GM06990 (cell line): Measurements from ENCODE around the gene JARID2.

Experiments
- DNase-seq: peaks from one replicate; pipeline ENCODE4 v3.0.0-alpha.2; 2011; ENCODE audit not compliant: insufficient read length; ENCODE audit errors: extremely low read depth
- H3K27me3 ChIP-seq: replicated peaks from 2 replicates; pipeline ENCODE4 v1.6.0; 2011; ENCODE audit warnings: low read length; ENCODE audit not compliant: control insufficient read depth, insufficient read depth
- H3K36me3 ChIP-seq: 2 replicates; pipeline ENCODE4 v1.5.1; 2011; ENCODE audit warnings: low read length; ENCODE audit not compliant: control insufficient read depth, insufficient read depth
- H3K4me3 ChIP-seq: replicated peaks from 2 replicates; pipeline ENCODE4 v1.5.1; 2011; ENCODE audit warnings: low read depth, mild to moderate bottlenecking, control low read depth, low read length
- TF ChIP-seq, protein P1 (sequence below): IDR thresholded peaks from 2 replicates; pipeline ENCODE4 v1.5.1; 2011; ENCODE audit warnings: low read length, control low read depth, mild to moderate bottlenecking, inconsistent platforms; ENCODE audit not compliant: insufficient read depth, poor library complexity, severe bottlenecking

JARID2 gene

DNA sequence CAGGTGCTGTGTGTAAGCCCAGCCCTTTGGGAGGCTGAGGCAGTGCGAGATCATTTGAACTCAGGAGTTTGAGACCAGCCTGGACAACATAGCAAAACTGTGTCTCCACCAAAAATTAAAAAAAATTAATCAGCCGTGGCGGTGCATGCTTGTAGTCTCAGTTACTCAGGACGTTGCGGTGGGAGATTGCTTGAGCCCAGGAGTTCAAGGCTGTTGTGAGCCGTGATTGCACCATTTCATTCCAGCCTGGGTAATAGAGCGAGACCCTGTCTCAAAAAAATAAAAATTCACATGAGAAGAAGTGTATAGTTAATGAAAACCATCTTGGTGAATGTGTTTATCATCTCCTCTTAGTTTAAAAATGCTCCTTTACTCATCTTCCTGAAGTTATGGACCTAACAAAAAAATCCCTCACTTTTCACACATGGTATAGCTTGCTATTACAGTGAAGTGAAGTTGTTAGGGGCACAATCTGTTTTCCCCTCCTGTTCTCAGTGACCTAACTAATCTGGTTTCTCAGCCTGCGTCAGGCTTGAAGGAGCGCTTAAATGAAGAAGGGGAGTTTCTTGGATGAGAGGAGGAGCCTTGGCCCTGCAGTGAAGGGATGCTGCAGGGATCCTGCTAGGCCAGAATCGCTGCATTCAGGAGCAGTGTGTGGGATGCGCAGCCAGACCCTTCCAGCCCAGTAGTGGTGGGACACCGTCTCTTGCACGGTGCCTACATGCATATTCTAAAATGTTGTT is 45.3 kb downstream of the JARID2 start:
- H3K36me3 ChIP-seq, result no peaks in the 10 kb centered on the region; the same call in 1 of the 2 replicates
- no peak overlapping the region for H3K4me3 ChIP-seq
- TF ChIP-seq, protein P1, sequence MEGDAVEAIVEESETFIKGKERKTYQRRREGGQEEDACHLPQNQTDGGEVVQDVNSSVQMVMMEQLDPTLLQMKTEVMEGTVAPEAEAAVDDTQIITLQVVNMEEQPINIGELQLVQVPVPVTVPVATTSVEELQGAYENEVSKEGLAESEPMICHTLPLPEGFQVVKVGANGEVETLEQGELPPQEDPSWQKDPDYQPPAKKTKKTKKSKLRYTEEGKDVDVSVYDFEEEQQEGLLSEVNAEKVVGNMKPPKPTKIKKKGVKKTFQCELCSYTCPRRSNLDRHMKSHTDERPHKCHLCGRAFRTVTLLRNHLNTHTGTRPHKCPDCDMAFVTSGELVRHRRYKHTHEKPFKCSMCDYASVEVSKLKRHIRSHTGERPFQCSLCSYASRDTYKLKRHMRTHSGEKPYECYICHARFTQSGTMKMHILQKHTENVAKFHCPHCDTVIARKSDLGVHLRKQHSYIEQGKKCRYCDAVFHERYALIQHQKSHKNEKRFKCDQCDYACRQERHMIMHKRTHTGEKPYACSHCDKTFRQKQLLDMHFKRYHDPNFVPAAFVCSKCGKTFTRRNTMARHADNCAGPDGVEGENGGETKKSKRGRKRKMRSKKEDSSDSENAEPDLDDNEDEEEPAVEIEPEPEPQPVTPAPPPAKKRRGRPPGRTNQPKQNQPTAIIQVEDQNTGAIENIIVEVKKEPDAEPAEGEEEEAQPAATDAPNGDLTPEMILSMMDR, result no peak
- no peaks in the 10 kb centered on the region for H3K27me3 ChIP-seq
- DNase-seq, result no peak

DNA sequence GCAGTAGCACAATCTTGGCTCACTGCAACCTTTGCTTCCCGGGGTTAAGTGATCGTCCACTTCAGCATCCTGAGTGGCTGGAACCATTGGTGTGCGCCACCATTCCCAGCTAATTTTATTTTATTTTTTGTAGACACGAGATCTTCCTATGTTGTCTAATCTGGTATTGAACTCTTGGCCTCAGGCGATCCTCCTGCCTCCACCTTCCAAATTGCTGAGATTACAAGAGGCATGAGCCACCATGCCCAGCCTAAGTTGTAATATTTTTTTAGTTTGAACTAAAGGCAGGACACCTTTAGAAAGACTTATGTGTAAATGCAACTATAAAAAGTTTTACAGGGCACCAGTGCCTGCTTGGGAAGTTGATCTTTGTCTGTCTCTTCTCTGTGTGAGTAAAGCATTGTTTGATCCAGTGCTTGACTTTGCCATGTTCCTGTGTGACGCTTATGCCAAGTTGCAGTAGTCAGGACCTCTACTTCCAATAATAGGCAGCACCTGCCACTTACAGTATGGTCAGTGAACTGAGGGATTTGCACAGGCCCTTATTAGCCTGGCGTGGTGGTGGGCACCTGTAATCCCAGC is 46.9 kb downstream of the JARID2 start:
- H3K27me3 ChIP-seq, result no peaks in the 10 kb centered on the region
- no peak overlapping the region for H3K4me3 ChIP-seq

GRCh38 chr6:15293674-15294073 is 47.8 kb downstream of the JARID2 start:
- TF ChIP-seq, protein P1, result no peak
- no peak for DNase-seq
- Histone ChIP-seq H3K36me3 (no peaks in the 10 kb centered on the region; the same call in 1 of the 2 replicates), H3K27me3 (no peaks in the 10 kb centered on the region), H3K4me3 (no peak overlapping the region)

More for the DNA sequence above, 46.9 kb downstream of the JARID2 start:
- TF ChIP-seq, protein P1, result no peak
- no peaks in the 10 kb centered on the region; the same call in 1 of the 2 replicates for H3K36me3 ChIP-seq
- DNase-seq, result no peak

- DNase-seq, result no peak
- TF ChIP-seq, protein P1, result no peak
- Histone ChIP-seq H3K4me3 (no peak overlapping the region), H3K36me3 (no peaks in the 10 kb centered on the region), H3K27me3 (no peaks in the 10 kb centered on the region)
Measured at GRCh38 chr6:15294504-15294903, 48.6 kb downstream of the JARID2 start.

DNA sequence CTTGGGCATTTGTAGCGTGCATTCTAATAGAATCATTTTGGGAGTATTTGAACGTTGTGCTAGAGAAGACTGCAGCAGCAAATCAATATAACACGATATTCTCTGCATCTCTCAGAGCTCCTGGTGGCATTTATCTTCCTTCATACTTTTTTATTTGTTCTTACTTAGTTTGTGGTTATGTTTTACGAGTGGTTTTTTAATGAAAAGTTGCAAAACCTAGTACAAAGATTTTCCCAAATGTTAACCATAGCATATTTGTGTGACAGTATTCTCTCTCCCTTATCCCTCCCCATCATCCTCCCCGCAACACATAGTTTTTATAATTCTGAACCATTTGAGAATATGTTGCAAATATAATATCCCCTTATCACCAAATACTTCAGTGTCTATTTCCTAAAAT is 50.4 kb downstream of the JARID2 start:
- DNase-seq, result no peak
- Histone ChIP-seq H3K4me3 (no peak overlapping the region), H3K36me3 (no peaks in the 10 kb centered on the region), H3K27me3 (no peaks in the 10 kb centered on the region)
- TF ChIP-seq, protein P1, result no peak
